Mammary epithelial cell (primary cell): ENCODE data around the gene CFP.

ENCODE experiments used
- CTCF ChIP-seq, 2 donors: IDR thresholded peaks in 1 of 2; conservative IDR thresholded peaks in 1 of 2; 2 replicates each; pipeline ENCODE4 v1.5.1; 2011 to 2012; ENCODE audit warnings: inconsistent platforms in 2 of 2, low read length in 2 of 2, mild to moderate bottlenecking in 2 of 2, control low read depth in 1 of 2, low read depth in 1 of 2; ENCODE audit not compliant: insufficient read depth in 1 of 2; ENCODE audit errors: extremely low read depth in 1 of 2
- EZH2 ChIP-seq: IDR thresholded peaks from 2 replicates; pipeline ENCODE4 v1.6.1; 2012; ENCODE audit warnings: low read length, inconsistent platforms, borderline replicate concordance

- TF ChIP-seq CTCF (conservative IDR thresholded peaks at IDR 0.05 in 1 of 2, IDR thresholded peaks at IDR 0.05 in 1 of 2; ENCODE audit: extremely low read depth in 1 of 2, insufficient read depth in 1 of 2, low read depth in 1 of 2, low read length in 2 of 2) (no peak), EZH2 (no peak)
Measured at GRCh38 chrX:47633689-47634590, 4.2 kb upstream of the CFP start.
